GM21576 (cell line): ENCODE measurements around the gene CCDC174.

Source experiments
- ATAC-seq: cut with Tn5 transposase; IDR thresholded peaks from one replicate; pipeline ENCODE4 v1.9.1; 2021; ENCODE audit warnings: mild to moderate bottlenecking, moderate library complexity; ENCODE audit not compliant: unreplicated experiment

Gene CCDC174

GRCh38 chr3:14624498-14624897 is 27.1 kb upstream of the CCDC174 start:
- ATAC-seq: no peak

GRCh38 chr3:14625443-14625842 is 26.1 kb upstream of the CCDC174 start:
- ATAC-seq: no peak

- no peak for ATAC-seq
Measured at GRCh38 chr3:14627815-14628214, 23.7 kb upstream of the CCDC174 start.

GRCh38 chr3:14628406-14628805 is 23.2 kb upstream of the CCDC174 start:
- ATAC-seq: no peak

- ATAC-seq: no peak
Measured at GRCh38 chr3:14630404-14631100, 21.0 kb upstream of the CCDC174 start.

- ATAC-seq: no peak
Measured at GRCh38 chr3:14631101-14631497, 20.5 kb upstream of the CCDC174 start.

- ATAC-seq: no peak
Measured at GRCh38 chr3:14631687-14632441, 19.7 kb upstream of the CCDC174 start.

- no peak for ATAC-seq
Measured at GRCh38 chr3:14632442-14632930, 19.1 kb upstream of the CCDC174 start.

- no peak for ATAC-seq
Measured at GRCh38 chr3:14633417-14633816, 18.1 kb upstream of the CCDC174 start.

GRCh38 chr3:14633819-14634424 is 17.6 kb upstream of the CCDC174 start:
- ATAC-seq: no peak

GRCh38 chr3:14634763-14635400 is 16.7 kb upstream of the CCDC174 start:
- no peak for ATAC-seq

GRCh38 chr3:14636496-14637087 is 15.0 kb upstream of the CCDC174 start:
- ATAC-seq: no peak

- ATAC-seq: no peak
Measured at GRCh38 chr3:14640157-14640562, 11.4 kb upstream of the CCDC174 start.

- no peak for ATAC-seq
Measured at GRCh38 chr3:14640734-14641133, 10.8 kb upstream of the CCDC174 start.

- no peak for ATAC-seq
Measured at GRCh38 chr3:14641346-14641745, 10.2 kb upstream of the CCDC174 start.

- no peak for ATAC-seq
Measured at GRCh38 chr3:14645453-14645852, 6.1 kb upstream of the CCDC174 start.

- ATAC-seq: no peak
Measured at GRCh38 chr3:14646131-14646573, 5.4 kb upstream of the CCDC174 start.

GRCh38 chr3:14646589-14647413 is 4.8 kb upstream of the CCDC174 start:
- no peak for ATAC-seq

- ATAC-seq: no peak
Measured at GRCh38 chr3:14647976-14648955, 3.3 kb upstream of the CCDC174 start.
